Measurements from ENCODE around the gene ZSCAN18.

DNA sequence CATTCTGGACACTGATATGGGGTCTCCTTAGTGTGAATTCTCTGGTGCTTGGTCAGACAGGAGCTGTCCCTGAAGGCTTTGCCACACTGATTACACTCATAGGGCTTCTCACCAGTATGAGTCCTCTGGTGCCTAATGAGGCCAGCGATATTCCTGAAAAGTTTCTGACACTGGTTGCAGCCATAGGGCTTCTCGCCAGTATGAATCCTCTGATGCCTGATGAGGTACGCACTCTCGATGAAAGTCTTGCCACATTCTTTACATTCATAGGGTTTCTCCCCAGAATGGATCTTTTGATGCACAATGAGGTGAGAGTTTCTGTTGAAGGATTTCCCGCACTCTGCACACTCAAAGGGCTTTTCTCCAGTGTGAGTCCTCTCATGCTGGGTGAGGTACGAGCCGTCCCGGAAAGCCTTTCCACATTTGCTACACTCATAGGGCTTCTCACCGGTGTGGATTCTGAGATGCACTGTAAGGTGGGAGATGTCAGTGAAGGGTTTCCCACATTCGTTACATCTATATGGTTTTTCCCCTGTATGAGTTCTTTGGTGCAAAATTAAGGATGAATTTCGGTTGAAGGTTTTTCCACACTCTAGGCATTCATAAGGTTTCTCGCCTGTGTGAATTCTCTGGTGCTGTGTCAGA is 30.1 kb upstream of the ZSCAN18 start:
- TF ChIP-seq POLR2A (IDR thresholded peaks at IDR 0.05; ENCODE audit: low read length) = no peak
- no peak for TF ChIP-seq GATA1 (IDR thresholded peaks at IDR 0.05; ENCODE audit: low read depth, low read length)

Measured in erythroblast (primary cell).